Measurements from ENCODE around the gene ADAMTS12.

ADAMTS12 gene

GRCh38 chr5:33800241-33800950, 91.4 kb downstream of the ADAMTS12 start:
- no peak for DNase-seq (ENCODE audit: low read depth)

DNA sequence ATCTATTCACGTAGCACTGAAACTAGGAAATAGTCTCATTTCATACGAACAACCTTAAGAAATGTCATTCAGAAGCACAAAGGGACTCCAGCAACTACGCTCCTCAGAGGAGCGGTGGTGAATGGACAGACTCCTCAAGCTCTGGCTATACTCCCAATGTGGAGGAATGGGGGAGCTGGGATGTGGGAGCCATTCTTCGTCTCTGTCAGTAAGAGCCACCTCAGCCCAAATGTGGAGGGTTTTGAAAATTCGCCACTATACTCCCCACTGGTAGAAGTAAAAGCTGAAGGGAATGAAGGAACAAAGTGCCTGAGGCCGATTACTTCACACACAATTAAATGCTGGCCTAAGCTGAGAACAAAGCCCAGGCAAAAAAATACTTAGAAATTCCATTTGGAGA, 96.3 kb downstream of the ADAMTS12 start:
- no peak for DNase-seq (ENCODE audit: low read depth)

- DNase-seq (ENCODE audit: low read depth): no peak
Observed at GRCh38 chr5:33794550-33795181, 97.1 kb downstream of the ADAMTS12 start.

- no peak for DNase-seq (ENCODE audit: low read depth)
Observed at GRCh38 chr5:33793836-33794549, 97.8 kb downstream of the ADAMTS12 start.

DNA sequence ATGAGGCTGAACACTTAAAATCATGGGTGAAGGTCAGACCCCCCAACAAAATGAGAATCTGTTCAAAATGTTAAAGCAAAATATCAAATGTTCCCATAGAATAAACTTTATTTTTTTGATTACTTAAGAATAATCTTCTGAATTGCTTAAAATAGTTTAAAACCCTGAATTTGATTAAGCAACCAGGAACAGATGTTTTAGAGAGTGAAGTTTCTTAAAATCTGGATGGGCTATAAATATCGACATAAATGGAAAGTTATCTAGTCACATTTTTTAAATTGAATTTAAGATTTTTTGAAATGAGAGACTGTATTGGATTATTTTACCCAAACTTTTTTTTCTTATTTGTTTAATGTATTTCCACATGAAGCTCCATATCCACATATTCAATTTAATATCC, 98.5 kb downstream of the ADAMTS12 start:
- DNase-seq (ENCODE audit: low read depth): no peak

DNA sequence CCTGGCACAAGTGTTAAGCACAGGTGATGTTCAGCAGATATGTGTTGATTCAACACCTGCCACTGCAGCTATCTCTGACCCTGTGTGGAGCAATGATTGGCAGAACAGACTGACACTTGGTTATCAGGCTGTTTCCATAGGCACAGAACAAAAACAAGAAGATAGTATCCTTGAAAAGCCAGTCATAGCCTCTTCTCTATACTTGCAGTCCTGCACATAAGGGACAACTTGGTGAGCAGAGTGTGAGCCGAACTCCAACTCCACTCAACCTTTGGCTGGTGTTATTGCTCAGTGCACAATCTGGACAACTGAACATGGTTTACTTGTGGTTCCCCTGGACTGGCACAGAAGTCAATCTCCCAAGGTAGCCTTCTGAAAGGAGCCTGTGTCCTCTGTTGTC, 99.2 kb downstream of the ADAMTS12 start:
- no peak for DNase-seq (ENCODE audit: low read depth)

DNA sequence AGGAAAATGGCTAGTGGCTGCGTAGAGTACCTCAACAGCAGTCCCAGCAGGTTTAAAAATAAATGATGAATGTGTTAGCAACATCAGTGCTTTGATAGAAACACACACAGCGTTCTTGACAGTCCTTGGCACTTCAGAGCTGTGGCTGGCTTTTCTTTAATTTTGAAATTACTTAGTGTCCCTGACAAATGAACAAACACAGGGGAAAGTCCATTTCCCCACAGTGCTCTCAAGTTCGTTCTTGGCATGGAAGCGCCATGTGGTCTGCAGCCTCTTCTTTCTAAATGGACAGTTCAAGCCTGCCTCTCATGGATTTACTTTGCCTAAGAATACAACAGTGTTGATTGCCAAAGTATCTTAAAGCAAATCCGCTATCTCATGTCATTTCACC, 102.2 kb downstream of the ADAMTS12 start:
- no peak for DNase-seq (ENCODE audit: low read depth)

DNA sequence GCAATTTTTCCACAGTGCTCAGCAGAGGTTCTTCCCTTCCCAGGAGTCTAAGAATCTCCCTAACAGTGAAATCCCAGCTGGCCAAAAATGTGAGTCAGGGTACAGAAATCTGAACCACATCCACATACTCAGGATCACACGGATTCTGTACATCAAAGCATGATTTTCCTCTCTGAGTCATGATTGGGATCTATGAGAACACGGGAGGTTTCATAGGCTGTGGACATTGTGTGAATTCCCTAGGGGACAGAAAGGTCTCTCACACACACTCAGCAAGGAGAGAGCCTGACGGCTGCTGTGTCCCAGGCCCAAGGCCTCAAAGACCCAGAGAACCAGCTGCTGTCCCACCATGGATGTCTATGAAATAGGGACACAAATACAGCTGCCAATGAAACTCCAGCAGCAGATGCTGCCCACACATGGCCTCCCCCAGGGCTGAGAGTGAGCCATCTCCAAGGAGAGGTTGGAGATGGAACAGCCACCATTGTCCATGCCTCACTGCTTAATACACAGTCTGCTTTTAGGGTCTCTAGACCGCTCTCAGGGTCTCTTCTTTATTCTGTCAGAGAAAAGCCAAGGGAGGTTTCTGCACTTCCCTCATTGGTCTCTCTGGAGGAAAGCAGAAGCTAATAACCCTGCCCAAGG, 102.7 kb downstream of the ADAMTS12 start:
- no peak for DNase-seq (ENCODE audit: low read depth)

DNA sequence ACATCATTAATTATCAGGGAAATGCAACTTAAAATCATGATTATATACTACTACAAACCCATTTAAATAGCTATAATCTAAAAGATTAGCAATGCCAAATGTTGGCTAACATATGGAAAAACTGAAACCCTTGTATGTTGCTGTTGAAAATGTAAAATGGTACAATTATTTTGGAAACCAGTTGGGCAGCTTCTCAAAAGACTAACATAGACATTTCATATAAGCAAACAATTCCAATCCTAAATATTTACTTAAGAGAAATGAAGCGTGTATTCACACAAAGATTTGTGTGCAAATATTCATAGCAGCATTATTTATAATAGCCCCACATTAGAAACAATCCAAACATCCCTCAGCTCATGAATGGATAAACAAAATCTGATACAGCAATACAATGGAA, 106.2 kb downstream of the ADAMTS12 start:
- no peak for DNase-seq (ENCODE audit: low read depth)

DNA sequence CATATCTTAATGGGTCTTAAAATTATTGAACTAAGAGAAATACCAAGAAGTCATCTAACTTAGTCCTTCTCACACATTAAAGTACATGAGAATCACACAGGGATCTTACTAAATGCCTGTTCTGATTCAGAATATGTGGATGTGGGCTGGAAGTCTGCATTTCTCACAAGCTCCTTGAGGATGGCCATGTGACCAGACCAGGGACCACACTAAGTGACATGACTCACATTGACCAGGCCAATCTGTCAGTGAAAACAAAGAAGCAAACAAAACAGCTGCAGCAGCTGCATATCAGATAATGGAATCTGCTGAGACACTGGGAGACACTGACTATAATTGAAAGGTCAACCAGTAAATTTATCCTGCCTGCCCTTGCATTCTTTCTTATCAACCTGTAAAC, 110.5 kb downstream of the ADAMTS12 start:
- DNase-seq (ENCODE audit: low read depth): no peak

DNA sequence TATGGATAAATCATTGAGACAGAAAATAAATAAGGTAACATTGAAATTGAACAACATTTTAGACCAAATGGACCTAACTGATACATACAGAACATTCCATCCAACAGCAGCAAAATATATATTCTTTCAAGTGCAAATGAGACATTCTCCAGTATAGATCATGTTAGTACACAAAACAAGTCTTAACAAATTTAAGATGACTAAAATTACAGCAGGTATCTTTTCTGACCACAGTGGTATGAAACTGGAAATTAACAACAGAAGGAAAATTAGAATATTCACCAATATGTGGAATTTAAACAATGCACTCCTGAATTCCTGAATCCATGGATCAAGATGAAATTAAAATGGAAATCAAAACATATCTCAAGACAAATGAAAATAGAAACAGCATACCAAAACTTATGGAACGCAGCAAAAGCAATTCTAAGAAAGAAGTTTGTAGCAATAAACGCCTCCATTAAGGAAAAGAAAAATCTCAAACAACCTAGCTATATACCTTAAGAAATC, 115.6 kb downstream of the ADAMTS12 start:
- DNase-seq (ENCODE audit: low read depth): no peak

GRCh38 chr5:33774341-33774740, 117.4 kb downstream of the ADAMTS12 start:
- DNase-seq (ENCODE audit: low read depth): no peak

DNA sequence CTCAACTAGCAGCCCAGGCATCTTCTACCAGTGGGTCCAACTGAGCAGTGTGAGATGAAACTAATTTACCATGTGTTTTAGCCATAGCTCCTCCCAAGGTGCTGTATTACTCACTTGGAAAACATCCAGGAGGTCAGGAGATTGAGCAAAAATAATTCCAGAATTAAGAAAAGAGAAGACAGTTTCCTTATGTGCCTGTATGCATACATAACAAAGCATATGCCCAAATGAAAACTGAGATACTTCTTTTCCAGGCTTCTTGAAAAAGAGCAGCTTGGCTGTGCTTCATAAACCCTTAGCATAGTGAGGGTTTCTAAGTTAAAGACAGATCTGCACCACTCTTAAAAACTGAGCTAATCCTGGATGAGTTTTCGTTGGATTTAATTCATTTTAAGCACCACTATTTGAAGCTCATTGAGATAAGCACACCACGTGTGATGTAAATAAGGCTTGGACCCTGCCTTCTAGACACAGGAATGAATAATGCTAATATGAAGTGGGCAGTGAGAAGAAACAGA, 119.4 kb downstream of the ADAMTS12 start:
- no peak for DNase-seq (ENCODE audit: low read depth)

DNA sequence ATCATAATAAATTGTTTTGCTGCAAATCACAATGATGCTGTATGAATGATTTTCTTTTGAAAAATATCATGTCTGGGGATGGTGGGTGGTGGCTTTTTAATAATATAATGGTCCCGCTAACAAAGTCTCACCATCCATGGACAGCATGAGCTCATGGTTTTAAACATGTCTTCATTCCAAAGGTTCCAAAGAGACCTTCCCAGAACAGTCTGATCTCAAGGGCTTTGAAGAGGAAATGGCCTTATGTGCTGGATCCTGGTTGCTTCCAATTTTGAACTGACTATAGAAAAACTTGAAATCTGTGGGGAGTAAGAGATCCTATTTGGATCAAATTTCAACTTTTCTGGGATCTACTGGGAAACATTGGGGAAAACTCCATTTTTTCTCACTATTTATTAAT, 121.8 kb downstream of the ADAMTS12 start:
- no peak for DNase-seq (ENCODE audit: low read depth)

- DNase-seq (ENCODE audit: low read depth): no peak
Observed at GRCh38 chr5:33769196-33769595, 122.6 kb downstream of the ADAMTS12 start.

DNA sequence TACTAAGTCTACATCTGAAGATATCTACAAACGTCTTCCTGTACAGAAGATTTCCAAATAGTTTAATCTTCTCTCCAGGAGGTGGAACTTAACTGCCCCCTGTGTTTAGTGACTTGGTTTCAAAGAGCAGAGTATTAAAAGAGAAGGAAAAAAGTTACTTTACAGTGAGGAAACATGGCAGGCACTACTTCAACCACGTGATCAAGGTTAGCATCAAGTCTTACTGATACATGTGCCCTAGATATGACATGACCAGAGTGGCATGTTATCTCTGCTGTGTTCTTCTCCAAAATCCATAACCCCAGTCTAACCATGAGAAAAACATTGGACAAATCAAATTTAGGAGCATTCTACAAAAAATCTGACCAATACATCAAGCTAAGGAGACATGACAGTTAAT, 125.8 kb downstream of the ADAMTS12 start:
- DNase-seq (ENCODE audit: low read depth): no peak

DNA sequence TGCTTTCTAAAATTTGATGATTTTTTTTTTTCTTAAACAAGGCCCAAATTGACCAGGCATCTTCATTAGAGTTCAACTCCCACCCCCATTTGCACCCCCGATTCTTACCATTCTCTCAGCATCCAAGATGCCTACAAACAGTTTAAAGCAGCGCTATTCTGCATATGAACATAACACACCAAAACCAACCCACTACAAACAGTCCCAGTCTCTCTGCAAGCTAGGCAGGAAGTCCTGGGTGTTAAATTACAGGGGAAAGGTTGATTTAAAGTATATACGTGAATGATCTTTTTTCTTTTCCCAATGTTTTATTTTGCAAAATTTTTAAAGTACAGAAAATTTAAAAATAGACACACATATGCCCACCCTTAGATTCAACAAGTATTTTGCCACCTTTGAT, 127.0 kb downstream of the ADAMTS12 start:
- DNase-seq (ENCODE audit: low read depth): no peak

DNA sequence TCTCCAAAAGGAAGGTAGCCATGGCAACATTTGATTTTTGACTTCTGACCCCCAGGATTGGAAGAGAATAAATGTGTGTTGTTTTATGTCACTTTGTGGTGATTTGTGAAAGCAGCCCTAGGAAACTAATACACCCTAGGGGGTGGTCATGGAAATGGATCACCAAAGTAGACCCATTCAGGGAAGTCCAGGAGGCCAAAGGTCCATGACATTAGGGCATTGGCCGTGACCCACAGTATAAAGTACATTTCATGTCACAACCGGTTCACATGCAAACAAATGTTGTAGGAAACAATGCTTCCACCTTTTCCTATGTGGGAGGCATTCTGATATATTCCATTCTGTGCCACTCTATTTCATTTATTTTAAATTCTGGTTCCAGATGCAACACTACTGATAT, 128.4 kb downstream of the ADAMTS12 start:
- DNase-seq (ENCODE audit: low read depth): no peak

DNA sequence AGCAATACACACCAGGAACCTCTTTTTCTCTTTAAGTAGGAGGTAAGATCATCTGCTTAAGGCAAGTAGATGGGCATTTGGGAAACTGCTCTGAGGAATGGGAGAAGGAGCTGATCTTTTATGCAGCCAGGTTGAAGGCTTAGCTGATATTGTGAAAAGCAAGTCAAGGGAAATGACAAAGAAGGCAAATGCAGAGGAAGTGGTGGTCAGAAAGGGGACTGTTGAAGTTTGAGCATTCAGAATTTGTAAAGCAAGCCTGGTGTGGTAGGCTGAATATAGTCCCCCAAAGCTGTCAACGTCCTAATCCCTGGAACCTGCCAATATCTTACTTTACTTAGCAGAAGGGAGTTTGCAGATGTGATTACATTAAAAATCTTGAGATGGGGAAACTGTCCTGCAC, 128.9 kb downstream of the ADAMTS12 start:
- DNase-seq (ENCODE audit: low read depth): no peak

DNA sequence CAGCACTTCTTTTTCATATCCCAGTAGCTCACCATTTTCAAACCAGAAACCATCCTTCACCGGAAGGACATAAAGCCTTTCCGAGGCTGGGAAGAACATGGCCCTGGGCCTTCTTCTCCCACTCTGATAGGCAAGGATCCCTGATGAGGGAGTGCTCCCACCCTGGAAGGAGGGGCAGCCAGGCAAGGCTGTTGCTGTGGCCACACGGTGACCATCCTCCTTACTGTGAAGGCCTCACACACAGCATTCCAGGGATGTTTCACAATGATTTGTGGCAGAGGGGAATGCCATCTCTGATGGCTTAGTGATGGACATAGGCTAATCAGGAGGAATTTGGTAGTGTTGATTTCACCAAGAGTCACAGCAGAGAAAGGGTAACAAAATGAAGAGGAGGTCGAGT, 130.7 kb downstream of the ADAMTS12 start:
- no peak for DNase-seq (ENCODE audit: low read depth)

- no peak for DNase-seq (ENCODE audit: low read depth)
Observed at GRCh38 chr5:33758737-33759136, 133.1 kb downstream of the ADAMTS12 start.

GRCh38 chr5:33756491-33756890, 135.3 kb downstream of the ADAMTS12 start:
- no peak for DNase-seq (ENCODE audit: low read depth)

All from stimulated activated CD8-positive, alpha-beta memory T cell treated with anti-CD3 and anti-CD28 coated beads, Interleukin-7, amount 100 ng/mL, for 24 hours (primary cell).